MCF 10A (cell line): ENCODE measurements around the gene SMIM41. TPM values are rescaled to one million over a fixed set of nuclear protein-coding genes. Genes with fewer than 3 reads are reported as not detected.

ENCODE experiments used
- BruUV-seq: library from RNA; stranded (reverse); fragments of 400-500 nt; replicated peaks from 2 replicates; lab custom pipeline; 2021; lab: Mats Ljungman, UMichigan
- CTCF ChIA-PET: fragments of 300-600 bp; sonication (Branson Sonifier 250); formaldehyde crosslinking; extraction: SDS; loops from one replicate; lab custom pipeline; 2021; ENCODE audit warnings: antibody characterized with exemption, inconsistent platforms; lab: Yijun Ruan, JAX
- POLR2A ChIA-PET: fragments of 300-600, 350-650 bp; sonication (Branson Sonifier 250); formaldehyde crosslinking; extraction: SDS; loops from one replicate; lab custom pipeline; 2020; ENCODE audit warnings: antibody characterized with exemption, inconsistent platforms; lab: Yijun Ruan, JAX
- DNase-seq: peaks from one replicate; pipeline ENCODE4 v3.0.0-alpha.2; 2018; ENCODE audit not compliant: unreplicated experiment
- H3K27ac Mint-ChIP-seq: one replicate; pipeline ENCODE4 v1.8.0; 2022; ENCODE audit warnings: mild to moderate bottlenecking, low read depth, mixed read lengths; ENCODE audit not compliant: unreplicated experiment
- H3K27me3 Mint-ChIP-seq: one replicate; pipeline ENCODE4 v1.8.0; 2022; ENCODE audit warnings: mixed read lengths; ENCODE audit not compliant: insufficient read depth, unreplicated experiment
- H3K36me3 Mint-ChIP-seq: one replicate; pipeline ENCODE4 v1.8.0; 2022; ENCODE audit warnings: mild to moderate bottlenecking, moderate library complexity, mixed read lengths; ENCODE audit not compliant: insufficient read depth, unreplicated experiment
- H3K4me1 Mint-ChIP-seq: one replicate; pipeline ENCODE4 v1.8.0; 2022; ENCODE audit warnings: mixed read lengths; ENCODE audit not compliant: insufficient read depth, unreplicated experiment
- H3K4me3 Mint-ChIP-seq: one replicate; pipeline ENCODE4 v1.8.0; 2022; ENCODE audit warnings: mild to moderate bottlenecking, moderate library complexity, mixed read lengths; ENCODE audit not compliant: unreplicated experiment
- H3K9me3 Mint-ChIP-seq: one replicate; pipeline ENCODE4 v1.8.0; 2022; ENCODE audit warnings: mixed read lengths; ENCODE audit not compliant: unreplicated experiment
- CTCF ChIP-seq: fragments of 200-600 bp; IDR thresholded peaks from one replicate; pipeline ENCODE4 v1.8.0; 2022; ENCODE audit warnings: antibody characterized with exemption, mild to moderate bottlenecking; ENCODE audit not compliant: unreplicated experiment
- intact Hi-C: fragments of 100-400 bp; cut with micrococcal nuclease; formaldehyde crosslinking; loops from 2 replicates; pipeline ENCODE4 v1.14.1; 2022
- total RNA-seq: library from RNA; stranded (reverse); gene quantifications from 2 replicates; pipeline ENCODE4 v1.2.3, GENCODE V29; 2022

SMIM41 gene
- total RNA-seq, 1 experiment from 2014 or later: not detected

- no peak for DNase-seq
- no peak overlapping the region for H3K4me3 Mint-ChIP-seq
- no peaks in the 10 kb centered on the region for H3K36me3 Mint-ChIP-seq
- no peak overlapping the region for H3K27ac Mint-ChIP-seq
- ChIA-PET POLR2A (no interaction called here), CTCF (interaction anchor here (0.6 kb wide), 1 partner anchor 13 kb away, joined by 3 read pairs; no protein-coding TSS in a partner anchor)
- BruUV-seq: no TSS peak
- TF ChIP-seq CTCF: no peak
- intact Hi-C loops: no loop called here
- H3K4me1 Mint-ChIP-seq: peaks cover 6% of the 10 kb centered on the region
- H3K27me3 Mint-ChIP-seq: no peaks in the 10 kb centered on the region
- no peaks in the 10 kb centered on the region for H3K9me3 Mint-ChIP-seq
Measured at GRCh38 chr12:52041695-52042123, 37.8 kb upstream of the SMIM41 start.

- Mint-ChIP-seq H3K36me3 (no peaks in the 10 kb centered on the region), H3K4me3 (no peak overlapping the region), H3K4me1 (peaks cover 6% of the 10 kb centered on the region), H3K27me3 (no peaks in the 10 kb centered on the region), H3K9me3 (no peaks in the 10 kb centered on the region), H3K27ac (no peak overlapping the region)
- CTCF ChIA-PET: interaction anchor here (2.8 kb wide), 2 partner anchors 17 to 40 kb away, joined by 9 to 34 read pairs; no protein-coding TSS in a partner anchor
- no peak for DNase-seq
- intact Hi-C loops: no loop called here
- POLR2A ChIA-PET: interaction anchor here (1.7 kb wide), 1 partner anchor 27 kb away, joined by 6 read pairs; the partner anchor contains the start of gene ATG101
- BruUV-seq: no TSS peak
- no peak for TF ChIP-seq CTCF
Measured at GRCh38 chr12:52042706-52043385, 36.7 kb upstream of the SMIM41 start.

GRCh38 chr12:52043386-52044212, 35.9 kb upstream of the SMIM41 start:
- DNase-seq: no peak
- no TSS peak for BruUV-seq
- ChIA-PET CTCF (interaction anchor here (1.2 to 2.8 kb wide), 3 partner anchors 17 to 63 kb away, joined by 3 to 34 read pairs (median 9); no protein-coding TSS in a partner anchor), POLR2A (interaction anchor here (1.2 to 1.7 kb wide), 3 partner anchors 11 to 26 kb away, joined by 3 to 6 read pairs (median 6); partner anchors contain the start of gene ATG101)
- intact Hi-C loops: no loop called here
- no peak for TF ChIP-seq CTCF
- H3K36me3 Mint-ChIP-seq: no peaks in the 10 kb centered on the region
- no peaks in the 10 kb centered on the region for H3K9me3 Mint-ChIP-seq
- no peak overlapping the region for H3K27ac Mint-ChIP-seq
- H3K4me3 Mint-ChIP-seq: no peak overlapping the region
- peaks cover 6% of the 10 kb centered on the region for H3K4me1 Mint-ChIP-seq
- no peaks in the 10 kb centered on the region for H3K27me3 Mint-ChIP-seq
